Activated CD4-positive, alpha-beta T cell treated with anti-CD3 and anti-CD28 coated beads for 24 hours (primary cell): Measurements from ENCODE around the gene GRM7.

Experiments used
- DNase-seq, 2 donors: peaks; one replicate each; pipeline ENCODE4 v3.0.0-alpha.2; 2020; ENCODE audit warnings: low read depth in 2 of 2

Gene GRM7

GRCh38 chr3:7307410-7307809, 446.5 kb downstream of the GRM7 start:
- no peak for DNase-seq

DNA sequence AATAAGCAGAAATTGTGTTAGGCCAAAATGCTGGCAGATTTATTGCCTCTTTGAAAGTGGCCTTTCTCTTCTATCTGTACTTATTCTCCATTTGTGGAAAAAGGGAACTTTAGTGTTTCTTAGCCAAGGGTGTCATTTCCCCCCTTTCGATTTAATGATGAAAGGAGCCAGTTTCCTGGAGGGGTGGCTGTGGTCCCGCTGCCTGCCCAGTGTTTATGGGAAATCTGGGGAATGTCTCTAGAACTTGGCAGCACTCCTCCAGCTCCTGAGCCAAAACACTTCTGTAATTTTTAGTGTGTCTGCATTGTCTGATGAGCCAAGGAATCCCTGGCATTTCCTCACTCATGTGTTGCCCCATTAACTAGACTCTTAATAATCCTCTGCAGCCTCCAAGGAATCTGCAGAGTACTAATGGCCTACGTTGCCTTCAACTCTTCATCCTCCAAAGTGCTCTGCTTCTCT, 448.8 kb downstream of the GRM7 start:
- no peak for DNase-seq

DNA sequence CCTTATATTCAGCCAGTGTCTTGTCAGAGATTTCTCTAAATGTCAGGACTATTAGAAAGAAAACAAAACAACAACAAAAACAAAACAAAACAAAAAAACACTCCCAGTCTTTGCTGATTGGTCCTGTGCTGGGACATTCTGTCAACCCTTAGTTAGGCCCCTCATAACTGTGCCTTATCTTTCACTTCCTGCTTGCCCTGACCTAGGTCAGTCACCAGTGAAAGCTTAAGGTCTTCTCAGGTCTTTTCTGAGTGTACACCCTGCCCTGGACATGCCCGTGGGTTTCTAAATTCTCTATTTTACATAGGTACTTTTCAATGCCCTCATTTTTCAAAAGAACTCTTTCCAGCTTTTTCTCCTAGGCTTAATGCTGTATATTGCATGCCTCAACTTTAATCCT, 454.1 kb downstream of the GRM7 start:
- no peak for DNase-seq

DNA sequence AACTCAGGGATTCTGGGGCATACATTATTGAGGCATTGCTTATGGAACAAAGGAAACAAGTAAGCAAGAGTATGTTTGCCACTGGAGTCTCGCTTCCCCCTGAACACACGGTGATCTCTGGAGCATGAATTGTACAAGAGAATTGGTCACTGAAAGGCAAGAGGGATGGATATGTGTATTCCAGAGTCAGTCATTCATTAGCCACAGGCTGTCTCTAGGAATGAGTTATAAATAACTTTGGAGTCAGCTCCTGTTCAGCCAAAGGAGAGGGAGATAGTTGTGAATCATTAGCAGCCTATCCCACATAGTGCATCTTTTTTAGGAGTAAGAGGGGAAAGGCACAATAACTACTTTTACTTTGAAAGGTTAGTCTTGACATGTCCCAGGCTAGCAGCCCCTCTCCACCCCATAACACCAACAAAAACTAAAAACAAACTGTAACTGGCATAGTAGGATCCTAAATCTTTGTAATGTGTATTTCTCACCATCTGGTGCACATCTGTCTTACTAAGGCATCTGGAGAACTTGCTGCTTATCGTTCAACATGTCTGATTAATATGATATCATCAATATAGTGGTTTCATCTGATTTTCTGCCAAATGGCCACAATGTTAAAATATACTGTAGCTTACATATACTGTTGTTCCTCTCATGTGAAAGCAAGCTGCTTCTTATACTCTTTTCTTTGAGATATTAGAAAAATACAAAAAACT, 462.2 kb downstream of the GRM7 start:
- no peak for DNase-seq

- no peak for DNase-seq
Measured at GRCh38 chr3:7328339-7328738, 467.4 kb downstream of the GRM7 start.

GRCh38 chr3:7332696-7333095, 471.8 kb downstream of the GRM7 start:
- DNase-seq, result no peak

DNA sequence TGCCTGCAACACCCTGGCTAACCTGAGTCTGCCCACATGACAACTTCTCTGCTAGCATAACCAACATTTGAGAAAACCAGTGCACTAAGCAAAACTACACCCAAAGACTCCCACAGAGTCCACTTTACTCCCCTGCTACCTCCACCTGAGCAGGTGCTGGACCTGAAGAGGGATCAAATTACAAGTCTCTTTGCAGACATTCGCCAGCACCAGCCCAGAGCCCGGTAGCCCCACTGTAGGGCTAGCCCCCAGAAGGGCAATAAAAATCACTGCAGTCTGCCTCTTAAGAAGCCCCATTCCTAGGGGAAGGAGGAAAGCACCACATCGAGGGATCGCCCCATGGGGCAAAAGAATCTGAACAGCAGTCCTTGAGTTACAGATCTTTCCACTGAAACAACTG, 472.2 kb downstream of the GRM7 start:
- no peak for DNase-seq

GRCh38 chr3:7340795-7341194, 479.9 kb downstream of the GRM7 start:
- no peak for DNase-seq

DNA sequence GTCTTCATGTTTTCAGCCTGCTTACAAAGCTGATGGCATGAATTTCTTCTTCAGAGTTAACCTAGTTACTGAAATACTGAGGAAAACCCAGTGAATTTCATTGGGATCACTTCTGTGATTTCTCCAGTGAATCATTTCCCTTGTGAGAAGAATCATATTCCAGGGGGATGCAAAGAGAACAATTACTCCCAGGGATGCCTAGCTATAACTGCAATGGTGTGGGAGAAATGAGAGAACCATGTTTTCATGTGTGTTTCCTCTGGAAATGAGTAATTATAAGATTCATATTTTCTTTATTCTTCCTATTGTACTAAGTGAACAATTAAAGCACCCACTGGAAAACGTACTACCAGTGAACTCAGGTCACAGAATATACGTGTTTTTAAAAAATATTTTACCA, 485.4 kb downstream of the GRM7 start:
- no peak for DNase-seq

DNA sequence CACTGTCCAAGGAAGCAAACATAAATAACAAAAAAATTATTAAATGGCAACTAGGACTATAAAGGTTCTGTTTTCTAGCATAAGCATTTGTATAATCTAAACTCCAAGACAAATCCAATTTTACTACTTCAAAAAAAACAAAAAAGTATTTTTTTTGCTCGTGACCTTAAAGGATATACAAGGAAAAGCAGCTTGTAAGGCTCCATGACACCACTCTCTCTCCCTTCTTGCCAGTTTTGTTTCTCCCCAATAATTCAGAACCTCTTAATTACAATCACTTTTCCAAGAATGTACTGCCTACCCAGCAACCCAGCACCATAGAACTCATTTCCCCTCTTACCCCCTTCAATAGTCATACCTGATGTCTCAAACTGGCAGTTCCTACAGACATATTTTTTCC, 496.2 kb downstream of the GRM7 start:
- no peak for DNase-seq

DNA sequence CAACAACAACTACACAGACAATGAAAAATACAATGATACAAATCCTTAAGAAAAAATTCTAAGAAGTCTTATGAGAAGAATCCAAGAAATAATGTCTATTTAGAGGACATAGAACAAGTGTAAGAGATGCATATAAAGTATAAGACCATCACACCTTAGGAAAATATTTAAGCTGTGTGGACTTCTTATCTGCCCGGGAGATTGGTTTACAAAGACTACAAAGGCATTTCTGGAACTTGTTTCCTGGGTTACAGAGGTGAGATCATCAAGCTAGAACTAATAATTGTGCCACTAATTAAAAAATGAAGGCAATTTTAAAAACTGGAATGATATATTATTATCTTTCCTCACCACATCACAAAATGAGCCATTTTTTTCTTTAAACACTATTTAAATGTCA, 507.1 kb downstream of the GRM7 start:
- no peak for DNase-seq

- DNase-seq, result no peak
Measured at GRCh38 chr3:7368597-7368996, 507.7 kb downstream of the GRM7 start.

GRCh38 chr3:7371693-7372572, 511.0 kb downstream of the GRM7 start:
- DNase-seq, result no peak

DNA sequence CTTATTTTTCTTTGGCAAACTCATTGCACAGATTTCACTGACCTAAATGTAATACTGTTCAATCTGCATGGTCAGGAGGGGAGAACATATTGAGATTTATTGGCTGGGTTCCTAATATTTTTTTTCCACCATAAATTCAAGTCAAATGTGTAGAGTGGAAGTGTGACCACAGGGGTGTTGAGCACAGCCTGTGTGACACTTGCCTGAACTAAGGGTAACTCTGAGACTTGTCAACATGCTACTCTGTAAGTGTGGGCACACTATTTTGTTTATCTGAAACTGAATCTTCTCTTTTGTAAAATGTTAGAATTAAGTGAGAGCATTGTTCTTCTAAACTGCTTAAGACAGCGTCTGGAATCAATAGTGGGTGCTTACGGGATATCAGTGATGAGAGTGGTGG, 516.2 kb downstream of the GRM7 start:
- DNase-seq, result no peak

- DNase-seq, result no peak
Measured at GRCh38 chr3:7381741-7382140, 520.8 kb downstream of the GRM7 start.

DNA sequence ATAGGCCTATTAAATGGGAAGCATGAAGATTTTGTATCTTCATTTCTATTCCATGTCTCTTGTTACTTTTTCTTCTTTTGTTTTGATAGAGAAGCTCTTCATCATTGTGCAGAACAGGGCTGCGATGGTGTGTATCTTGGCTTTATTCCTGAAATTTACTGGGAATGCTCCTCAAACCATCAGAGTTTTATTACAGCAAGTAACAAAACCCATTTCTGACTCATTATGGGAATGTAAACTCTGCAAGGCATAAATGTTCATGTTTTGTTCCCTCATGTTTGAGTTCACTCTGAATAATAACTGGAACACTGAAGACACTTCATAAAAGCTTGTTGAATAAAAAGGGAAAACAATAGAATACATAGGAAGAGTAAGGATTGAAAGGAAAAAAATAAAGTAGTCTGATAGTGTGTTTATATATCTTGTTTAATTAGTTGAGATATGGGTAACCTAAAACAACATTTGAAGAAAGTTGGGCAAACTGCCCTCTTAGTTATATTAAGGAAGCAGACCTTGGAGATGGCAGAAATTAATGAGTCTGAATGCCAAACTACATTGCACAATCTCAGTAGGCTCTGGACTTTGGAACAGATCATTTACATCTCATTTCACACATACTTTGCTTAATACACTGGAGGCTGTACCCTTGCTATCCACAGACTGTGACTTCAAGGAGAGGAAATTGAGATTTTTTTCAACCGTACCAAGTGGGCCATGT, 521.5 kb downstream of the GRM7 start:
- no peak for DNase-seq

DNA sequence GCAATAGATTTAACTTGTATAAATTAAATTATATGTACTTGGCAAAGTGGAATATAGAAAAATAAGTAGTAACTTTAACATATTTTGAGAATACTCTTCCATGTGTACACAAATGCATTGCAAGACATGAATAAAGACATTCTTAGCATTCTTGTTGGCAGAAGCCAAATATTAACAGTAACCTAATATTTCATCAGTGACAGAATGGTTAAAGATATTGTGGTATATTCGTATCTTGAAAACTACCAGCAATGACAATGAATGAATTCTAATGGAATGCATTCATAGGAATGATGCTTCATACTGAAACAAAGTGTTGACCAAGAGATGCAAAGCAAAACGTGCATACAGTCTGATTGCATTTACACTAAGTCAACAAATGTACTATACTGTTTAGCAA, 524.7 kb downstream of the GRM7 start:
- no peak for DNase-seq

- no peak for DNase-seq
Measured at GRCh38 chr3:7388026-7388425, 527.1 kb downstream of the GRM7 start.

GRCh38 chr3:7392206-7392605, 531.3 kb downstream of the GRM7 start:
- no peak for DNase-seq

GRCh38 chr3:7393944-7394605, 533.2 kb downstream of the GRM7 start:
- DNase-seq, result no peak

DNA sequence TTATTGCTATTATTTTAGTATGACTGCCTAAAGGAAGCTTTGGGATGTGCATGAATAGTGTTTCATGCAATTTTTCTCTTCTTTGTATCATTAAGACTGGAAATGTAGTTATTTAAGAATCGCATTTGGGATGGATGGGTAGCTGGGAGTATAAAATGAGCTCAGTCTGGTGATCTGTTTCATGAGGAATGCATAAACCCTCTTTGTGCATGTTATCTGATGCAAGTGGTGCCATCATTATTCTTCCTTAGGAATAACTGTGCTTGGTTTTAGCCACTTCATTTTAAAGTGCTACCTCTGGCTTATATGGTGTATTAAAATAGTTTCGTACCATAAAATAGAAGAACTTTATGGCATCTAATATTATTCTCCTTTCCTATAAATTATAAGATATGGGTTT, 535.6 kb downstream of the GRM7 start:
- no peak for DNase-seq

GRCh38 chr3:7397097-7397496, 536.2 kb downstream of the GRM7 start:
- DNase-seq, result no peak
